HG03039 (cell line): Measurements from ENCODE around the gene NID2.

Experiments
- ATAC-seq: cut with Tn5 transposase; IDR thresholded peaks from one replicate; pipeline ENCODE4 v1.9.1; 2021; ENCODE audit warnings: mild to moderate bottlenecking, moderate library complexity; ENCODE audit not compliant: unreplicated experiment

The NID2 gene

DNA sequence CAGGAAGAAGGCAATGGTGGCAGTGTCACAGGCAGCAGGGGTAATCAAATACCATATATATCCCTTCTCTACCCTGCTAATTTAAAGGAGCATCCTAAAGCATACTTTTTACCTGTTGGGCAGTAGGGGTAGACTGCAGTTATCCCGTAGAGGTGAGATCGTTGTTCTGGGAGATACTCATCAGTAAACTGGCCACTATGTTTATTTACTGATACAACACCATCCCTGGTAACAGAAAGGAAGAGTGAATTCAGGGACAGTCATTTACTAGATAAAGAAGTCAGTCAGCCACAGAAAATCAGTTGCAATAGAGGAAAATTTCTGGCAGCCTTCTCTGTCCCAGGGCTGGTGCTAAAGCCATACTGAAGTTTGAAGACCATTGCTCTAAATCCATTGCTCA, 63.2 kb downstream of the NID2 start:
- ATAC-seq: no peak

- ATAC-seq: no peak
Measured at GRCh38 chr14:52003324-52003723, 65.5 kb downstream of the NID2 start.

GRCh38 chr14:52002542-52002941, 66.3 kb downstream of the NID2 start:
- ATAC-seq: no peak

DNA sequence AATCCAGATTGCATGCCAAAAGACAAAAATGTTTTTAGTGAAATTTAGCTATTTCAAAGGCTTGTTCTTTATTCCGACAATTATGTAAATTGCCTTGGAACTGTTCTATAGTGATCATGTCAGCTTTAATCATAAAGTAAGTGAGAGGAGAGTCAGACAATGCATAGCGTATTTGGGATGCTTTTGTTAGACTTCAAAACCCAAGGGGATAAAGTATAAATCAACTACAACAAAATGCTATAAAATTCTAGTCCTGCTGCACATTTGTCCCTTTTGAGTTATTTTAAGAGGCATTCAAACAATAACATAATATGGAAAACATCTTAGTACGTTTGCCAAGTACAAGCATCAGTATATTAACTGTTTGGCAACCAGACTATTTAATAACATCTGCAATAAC, 68.2 kb downstream of the NID2 start:
- ATAC-seq: no peak

- ATAC-seq: no peak
Measured at GRCh38 chr14:52000019-52000582, 68.8 kb downstream of the NID2 start.

DNA sequence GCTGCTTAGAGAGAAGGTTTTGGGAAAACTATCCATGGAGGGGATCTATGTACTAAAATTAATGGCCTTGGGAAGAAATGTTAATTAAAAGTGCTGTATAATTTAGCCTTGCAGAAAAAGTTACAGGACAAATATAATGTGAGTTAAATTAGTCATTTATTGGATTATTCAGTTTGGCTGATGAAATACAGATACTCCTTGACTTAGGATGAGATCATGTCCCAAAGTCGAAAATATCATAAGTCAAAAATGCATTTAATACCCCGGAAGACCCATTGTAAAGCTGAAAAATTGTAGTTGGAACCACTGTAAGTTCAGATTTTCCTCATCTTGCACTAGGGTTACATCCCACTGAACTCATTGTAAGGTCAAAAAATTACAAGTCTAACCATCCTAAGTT, 69.8 kb downstream of the NID2 start:
- ATAC-seq: no peak

DNA sequence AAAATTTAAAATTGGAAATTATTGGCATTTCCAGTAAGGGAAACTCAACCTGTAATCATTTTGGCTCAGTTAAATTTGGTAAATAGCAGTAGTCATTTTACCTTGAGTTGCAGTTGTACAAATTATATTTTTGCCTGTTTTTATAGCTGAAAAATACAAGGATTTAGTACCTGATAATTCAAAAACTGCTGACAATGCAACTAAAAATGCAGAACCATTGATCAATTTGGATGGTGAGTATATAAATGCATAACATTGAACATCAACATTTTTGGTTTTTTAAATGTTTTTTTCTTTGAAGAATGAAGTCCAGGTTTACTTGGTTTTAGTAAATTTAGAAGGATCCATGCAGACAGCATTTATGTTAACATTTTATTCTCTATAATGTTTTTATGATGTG, 70.5 kb downstream of the NID2 start:
- ATAC-seq: no peak

GRCh38 chr14:51996148-51996746, 72.6 kb downstream of the NID2 start:
- ATAC-seq: no peak

GRCh38 chr14:51993285-51993920, 75.5 kb downstream of the NID2 start:
- ATAC-seq: no peak

DNA sequence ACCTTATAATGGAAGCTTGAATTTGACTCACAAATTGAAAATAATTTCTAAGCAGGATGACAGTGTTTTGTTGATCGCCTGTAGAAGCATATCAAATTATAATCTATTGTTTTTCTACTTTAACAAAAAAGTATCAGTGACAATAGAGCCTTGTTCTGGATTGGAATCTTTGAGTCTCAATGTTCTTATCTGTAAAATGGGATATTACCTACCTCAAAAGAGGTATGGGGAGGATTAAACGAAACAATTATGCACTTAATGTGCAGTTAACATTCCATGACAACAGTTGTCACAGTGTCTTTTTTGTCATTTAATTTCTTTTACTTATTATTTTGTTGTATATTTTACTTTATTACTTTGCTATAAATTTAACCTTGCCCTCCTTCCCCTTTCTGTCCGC, 78.4 kb downstream of the NID2 start:
- ATAC-seq: no peak

GRCh38 chr14:51989293-51990234, 79.3 kb downstream of the NID2 start, which contains the start of gene RTRAF:
Gene RTRAF (plus strand): TSS chr14:51989546. CDS start chr14:51989640, 94 bp downstream.
- ATAC-seq: peak; percentile 91

DNA sequence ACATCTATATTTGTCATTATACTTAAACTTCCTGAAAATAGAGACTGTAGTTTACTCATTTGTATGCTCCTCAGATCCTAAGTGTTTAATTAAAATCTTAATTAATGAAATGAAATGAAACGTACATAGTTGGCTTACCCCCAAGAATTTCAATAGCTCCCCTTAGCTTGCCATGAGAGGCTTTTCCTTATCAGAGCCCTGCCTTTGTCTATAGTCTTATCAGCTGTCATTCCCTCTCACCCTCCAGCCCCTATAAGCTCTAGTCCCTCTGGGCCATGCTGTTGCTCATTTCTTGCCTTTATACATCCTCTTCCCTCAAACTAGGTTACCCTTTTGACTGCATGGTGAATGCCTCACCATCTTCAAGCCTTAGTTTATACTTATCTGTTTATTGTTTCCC, 80.6 kb downstream of the NID2 start:
- ATAC-seq: no peak

DNA sequence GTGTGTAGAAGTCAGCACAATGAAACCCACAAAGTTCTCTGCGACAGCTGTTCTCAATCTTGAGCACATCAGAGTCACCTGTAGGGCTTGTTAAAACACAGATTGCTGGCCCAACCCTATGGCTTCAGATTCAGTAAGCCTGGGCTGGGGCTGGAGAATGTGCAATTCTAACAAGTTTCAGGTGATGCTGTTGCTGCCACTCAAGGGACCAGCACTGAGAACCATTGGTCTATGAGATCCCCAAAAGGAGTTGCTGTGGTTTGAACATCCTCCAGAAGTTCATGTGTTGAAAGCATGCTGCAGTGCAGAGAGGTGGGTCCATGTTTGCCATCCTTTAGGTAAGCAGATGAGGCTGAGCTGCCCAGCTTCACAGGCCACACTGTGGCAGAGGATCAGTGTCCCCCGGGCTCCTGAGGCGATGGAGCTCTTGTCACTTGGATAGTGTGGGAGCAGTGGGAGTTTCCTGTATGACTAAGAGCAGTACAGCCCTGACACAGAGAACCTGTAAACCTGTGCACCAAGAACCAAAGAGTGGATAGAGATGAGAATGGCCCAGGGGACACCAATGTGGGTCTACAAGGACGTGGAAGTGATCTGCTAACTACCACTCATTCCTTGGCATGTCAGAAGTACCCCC, 87.5 kb downstream of the NID2 start:
- ATAC-seq: peak; percentile 42

- no peak for ATAC-seq
Measured at GRCh38 chr14:51979088-51979709, 89.7 kb downstream of the NID2 start.

- ATAC-seq: no peak
Measured at GRCh38 chr14:51978681-51979085, 90.2 kb downstream of the NID2 start.

GRCh38 chr14:51977075-51977474, 91.8 kb downstream of the NID2 start:
- no peak for ATAC-seq

- ATAC-seq: no peak
Measured at GRCh38 chr14:51972566-51972965, 96.3 kb downstream of the NID2 start.

- no peak for ATAC-seq
Measured at GRCh38 chr14:51969852-51970540, 98.9 kb downstream of the NID2 start.

DNA sequence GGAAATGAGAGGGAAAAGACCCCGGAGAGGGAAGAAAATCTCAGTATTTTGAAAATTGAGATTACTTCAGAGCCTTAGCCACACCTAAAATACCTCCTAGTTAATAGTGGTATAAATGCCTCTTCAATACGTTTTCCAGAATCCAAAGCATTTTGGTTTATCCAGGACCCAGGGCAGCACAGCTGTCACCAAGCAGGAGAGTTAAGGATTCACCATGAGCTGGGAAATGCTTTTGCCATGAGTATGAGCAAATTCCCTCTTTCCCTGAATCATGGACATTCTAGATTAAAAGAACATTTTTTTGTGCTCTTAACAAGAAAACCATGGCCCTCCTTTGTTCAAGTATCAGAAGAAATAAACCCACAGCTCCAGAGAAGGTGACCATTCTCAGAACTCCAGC, 101.3 kb downstream of the NID2 start:
- ATAC-seq: no peak

DNA sequence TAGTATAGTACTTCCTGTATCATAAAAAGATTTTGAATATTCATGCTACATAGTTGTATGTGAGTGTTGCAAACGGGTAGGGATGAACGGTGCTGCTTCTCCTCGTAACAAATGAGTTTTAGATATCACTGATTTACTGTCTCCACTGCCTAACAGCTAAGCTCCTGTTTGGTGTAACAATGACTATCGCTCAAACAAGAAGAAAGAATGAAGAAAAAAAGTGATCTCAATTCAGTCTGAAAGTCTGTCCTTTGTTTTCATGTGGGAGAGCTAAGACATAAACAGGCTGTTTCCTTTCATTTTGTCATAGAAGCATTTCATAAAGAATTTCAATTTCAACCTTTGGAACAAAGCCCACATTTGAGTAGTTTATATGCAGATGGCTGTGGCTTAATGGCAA, 105.6 kb downstream of the NID2 start:
- no peak for ATAC-seq
